Measurements from ENCODE around the gene NDUFB2. TPM values are rescaled to one million over a fixed set of nuclear protein-coding genes. Genes with fewer than 3 reads are reported as not detected.
"Not testable (repeated sequence)": the region's sequence is repeated elsewhere in the genome, so short reads cannot be mapped to it uniquely, and the experiment has no call there.

NDUFB2 gene
- total RNA-seq, 2 experiments from 2014 or later: 213 to 221 TPM

- Mint-ChIP-seq H3K36me3 (ENCODE audit: low read depth) (peaks cover 32% of the 10 kb centered on the region), H3K27ac (peak overlapping the region; percentile 96), H3K27me3 (ENCODE audit: low read depth) (no peaks in the 10 kb centered on the region), H3K4me3 (peak overlapping the region; percentile 90), H3K9me3 (ENCODE audit: insufficient read depth) (no peaks in the 10 kb centered on the region), H3K4me1 (ENCODE audit: low read depth) (peaks cover 29% of the 10 kb centered on the region)
- POLR2A ChIA-PET: interaction anchor here (1.4 kb wide), 1 partner anchor 20 kb away, joined by 6 read pairs; no protein-coding TSS in a partner anchor
- ATAC-seq (no peak), DNase-seq (no peak)
- CTCF ChIA-PET: no interaction called here
Observed at GRCh38 chr7:140695381-140695780, 1.1 kb upstream of the NDUFB2 start.

GRCh38 chr7:140696024-140696679, 356 bp upstream of the NDUFB2 start:
- POLR2A ChIA-PET: interaction anchor here (1.4 kb wide), 1 partner anchor 21 kb away, joined by 6 read pairs; no protein-coding TSS in a partner anchor
- peak overlapping the region; percentile 90 for H3K4me3 Mint-ChIP-seq
- peak; percentile 96 for DNase-seq
- H3K9me3 Mint-ChIP-seq (ENCODE audit: insufficient read depth): no peaks in the 10 kb centered on the region
- H3K4me1 Mint-ChIP-seq (ENCODE audit: low read depth): peaks cover 29% of the 10 kb centered on the region
- H3K27ac Mint-ChIP-seq: peak overlapping the region; percentile 96
- H3K27me3 Mint-ChIP-seq (ENCODE audit: low read depth): no peaks in the 10 kb centered on the region
- CTCF ChIA-PET: no interaction called here
- ATAC-seq: no peak
- H3K36me3 Mint-ChIP-seq (ENCODE audit: low read depth): peaks cover 28% of the 10 kb centered on the region

- peaks cover 21% of the 10 kb centered on the region for H3K36me3 Mint-ChIP-seq (ENCODE audit: low read depth)
- no peaks in the 10 kb centered on the region for H3K27me3 Mint-ChIP-seq (ENCODE audit: low read depth)
- DNase-seq (no peak), ATAC-seq (no peak)
- ChIA-PET POLR2A (interaction anchor here (1.2 kb wide), 1 partner anchor 316 kb away, joined by 4 read pairs; no protein-coding TSS in a partner anchor), CTCF (interaction anchor here (1.0 kb wide), 1 partner anchor 24 kb away, joined by 3 read pairs; no protein-coding TSS in a partner anchor)
- H3K4me1 Mint-ChIP-seq (ENCODE audit: low read depth): peaks cover 29% of the 10 kb centered on the region
- H3K27ac Mint-ChIP-seq: peak overlapping the region; percentile 96
- H3K4me3 Mint-ChIP-seq: peak overlapping the region; percentile 90
- no peaks in the 10 kb centered on the region for H3K9me3 Mint-ChIP-seq (ENCODE audit: insufficient read depth)
Observed at GRCh38 chr7:140697447-140698143, 1.1 kb downstream of the NDUFB2 start.

- H3K4me3 Mint-ChIP-seq: peak overlapping the region; percentile 90
- H3K36me3 Mint-ChIP-seq (ENCODE audit: low read depth): peaks cover 23% of the 10 kb centered on the region
- peaks cover 29% of the 10 kb centered on the region for H3K4me1 Mint-ChIP-seq (ENCODE audit: low read depth)
- no peaks in the 10 kb centered on the region for H3K9me3 Mint-ChIP-seq (ENCODE audit: insufficient read depth)
- POLR2A ChIA-PET: interaction anchor here (1.2 kb wide), 1 partner anchor 315 kb away, joined by 4 read pairs; no protein-coding TSS in a partner anchor
- CTCF ChIA-PET: interaction anchor here (1.0 kb wide), 1 partner anchor 23 kb away, joined by 3 read pairs; no protein-coding TSS in a partner anchor
- DNase-seq (no peak), ATAC-seq (no peak)
- no peaks in the 10 kb centered on the region for H3K27me3 Mint-ChIP-seq (ENCODE audit: low read depth)
- peak overlapping the region; percentile 96 for H3K27ac Mint-ChIP-seq
Observed at GRCh38 chr7:140698477-140698876, 2.0 kb downstream of the NDUFB2 start.

GRCh38 chr7:140702774-140703173, 6.3 kb downstream of the NDUFB2 start:
- ChIA-PET CTCF (interaction anchor here (1.1 to 1.6 kb wide), 3 partner anchors 27 to 312 kb away, joined by 3 read pairs; partner anchors contain the start of gene MRPS33), POLR2A (interaction anchor here (0.7 kb wide), 1 partner anchor 351 kb away, joined by 4 read pairs; no protein-coding TSS in a partner anchor)
- no peak overlapping the region for H3K4me3 Mint-ChIP-seq
- H3K27me3 Mint-ChIP-seq (ENCODE audit: low read depth): no peaks in the 10 kb centered on the region
- H3K4me1 Mint-ChIP-seq (ENCODE audit: low read depth): peaks cover 18% of the 10 kb centered on the region
- no peak for ATAC-seq
- H3K27ac Mint-ChIP-seq: no peak overlapping the region
- no peaks in the 10 kb centered on the region for H3K9me3 Mint-ChIP-seq (ENCODE audit: insufficient read depth)
- DNase-seq: peak; percentile 19
- peaks cover 31% of the 10 kb centered on the region for H3K36me3 Mint-ChIP-seq (ENCODE audit: low read depth)

- Mint-ChIP-seq H3K27ac (no peak overlapping the region), H3K9me3 (ENCODE audit: insufficient read depth) (no peaks in the 10 kb centered on the region), H3K36me3 (ENCODE audit: low read depth) (peaks cover 30% of the 10 kb centered on the region), H3K4me3 (no peak overlapping the region), H3K27me3 (ENCODE audit: low read depth) (no peaks in the 10 kb centered on the region), H3K4me1 (ENCODE audit: low read depth) (peaks cover 7% of the 10 kb centered on the region)
- ChIA-PET CTCF (no interaction called here), POLR2A (no interaction called here)
- DNase-seq (peak; percentile 13), ATAC-seq (no peak)
Observed at GRCh38 chr7:140704205-140704604, 7.7 kb downstream of the NDUFB2 start.

- DNase-seq (no peak), ATAC-seq (no peak)
- Mint-ChIP-seq H3K27ac (no peak overlapping the region), H3K36me3 (ENCODE audit: low read depth) (peaks cover 36% of the 10 kb centered on the region), H3K27me3 (ENCODE audit: low read depth) (no peaks in the 10 kb centered on the region), H3K4me1 (ENCODE audit: low read depth) (no peaks in the 10 kb centered on the region), H3K4me3 (no peak overlapping the region), H3K9me3 (ENCODE audit: insufficient read depth) (no peaks in the 10 kb centered on the region)
- ChIA-PET POLR2A (no interaction called here), CTCF (interaction anchor here (0.9 to 1.5 kb wide), 2 partner anchors 16 to 19 kb away, joined by 3 read pairs; no protein-coding TSS in a partner anchor)
Observed at GRCh38 chr7:140707132-140707531, 10.6 kb downstream of the NDUFB2 start.

- H3K27me3 Mint-ChIP-seq (ENCODE audit: low read depth); POLR2A ChIA-PET; H3K9me3 Mint-ChIP-seq (ENCODE audit: insufficient read depth); CTCF ChIA-PET; H3K4me1 Mint-ChIP-seq (ENCODE audit: low read depth); H3K27ac Mint-ChIP-seq; ATAC-seq; H3K4me3 Mint-ChIP-seq; DNase-seq: not testable (repeated sequence)
- peaks cover 44% of the 10 kb centered on the region for H3K36me3 Mint-ChIP-seq (ENCODE audit: low read depth)
Observed at GRCh38 chr7:140708764-140709163, 12.3 kb downstream of the NDUFB2 start.

GRCh38 chr7:140712392-140712791, 15.9 kb downstream of the NDUFB2 start:
- DNase-seq; H3K4me1 Mint-ChIP-seq (ENCODE audit: low read depth); H3K4me3 Mint-ChIP-seq; ATAC-seq; H3K27ac Mint-ChIP-seq; H3K9me3 Mint-ChIP-seq (ENCODE audit: insufficient read depth); H3K27me3 Mint-ChIP-seq (ENCODE audit: low read depth); POLR2A ChIA-PET; CTCF ChIA-PET: not testable (repeated sequence)
- H3K36me3 Mint-ChIP-seq (ENCODE audit: low read depth): peaks cover 32% of the 10 kb centered on the region

GRCh38 chr7:140714331-140715040, 18.0 kb downstream of the NDUFB2 start:
- Mint-ChIP-seq H3K9me3 (ENCODE audit: insufficient read depth) (no peaks in the 10 kb centered on the region), H3K27ac (peak overlapping the region; percentile 8), H3K36me3 (ENCODE audit: low read depth) (peaks cover 23% of the 10 kb centered on the region), H3K27me3 (ENCODE audit: low read depth) (no peaks in the 10 kb centered on the region), H3K4me3 (no peak overlapping the region), H3K4me1 (ENCODE audit: low read depth) (peaks cover 2% of the 10 kb centered on the region)
- no peak for DNase-seq
- ChIA-PET POLR2A (interaction anchor here (1.0 kb wide), 1 partner anchor 9 kb away, joined by 5 read pairs; no protein-coding TSS in a partner anchor), CTCF (no interaction called here)
- ATAC-seq: no peak

GRCh38 chr7:140719721-140720120, 23.2 kb downstream of the NDUFB2 start:
- DNase-seq: no peak
- POLR2A ChIA-PET: no interaction called here
- no peaks in the 10 kb centered on the region for H3K9me3 Mint-ChIP-seq (ENCODE audit: insufficient read depth)

More at GRCh38 chr7:140719721-140720120, 23.2 kb downstream of the NDUFB2 start:
- peaks cover 17% of the 10 kb centered on the region for H3K4me1 Mint-ChIP-seq (ENCODE audit: low read depth)
- H3K27ac Mint-ChIP-seq: no peak overlapping the region
- CTCF ChIA-PET: interaction anchor here (0.8 kb wide), 1 partner anchor 291 kb away, joined by 3 read pairs; no protein-coding TSS in a partner anchor
- no peak for ATAC-seq
- no peaks in the 10 kb centered on the region for H3K27me3 Mint-ChIP-seq (ENCODE audit: low read depth)
- peaks cover 1% of the 10 kb centered on the region for H3K36me3 Mint-ChIP-seq (ENCODE audit: low read depth)
- no peak overlapping the region for H3K4me3 Mint-ChIP-seq

Data from activated CD8-positive, alpha-beta T cell treated with anti-CD3 and anti-CD28 coated beads, Interleukin-2, amount 10 ng/mL, durations not matched to agents 7 days and 5 days (primary cell).